GM21390 (cell line): Measurements from ENCODE around the gene PCDHGA8.
"Not testable (repeated sequence)": the region's sequence is repeated elsewhere in the genome, so short reads cannot be mapped to it uniquely, and the experiment has no call there.

Experiments used
- ATAC-seq: cut with Tn5 transposase; IDR thresholded peaks from one replicate; pipeline ENCODE4 v1.9.1; 2021; ENCODE audit not compliant: unreplicated experiment

The PCDHGA8 gene

DNA sequence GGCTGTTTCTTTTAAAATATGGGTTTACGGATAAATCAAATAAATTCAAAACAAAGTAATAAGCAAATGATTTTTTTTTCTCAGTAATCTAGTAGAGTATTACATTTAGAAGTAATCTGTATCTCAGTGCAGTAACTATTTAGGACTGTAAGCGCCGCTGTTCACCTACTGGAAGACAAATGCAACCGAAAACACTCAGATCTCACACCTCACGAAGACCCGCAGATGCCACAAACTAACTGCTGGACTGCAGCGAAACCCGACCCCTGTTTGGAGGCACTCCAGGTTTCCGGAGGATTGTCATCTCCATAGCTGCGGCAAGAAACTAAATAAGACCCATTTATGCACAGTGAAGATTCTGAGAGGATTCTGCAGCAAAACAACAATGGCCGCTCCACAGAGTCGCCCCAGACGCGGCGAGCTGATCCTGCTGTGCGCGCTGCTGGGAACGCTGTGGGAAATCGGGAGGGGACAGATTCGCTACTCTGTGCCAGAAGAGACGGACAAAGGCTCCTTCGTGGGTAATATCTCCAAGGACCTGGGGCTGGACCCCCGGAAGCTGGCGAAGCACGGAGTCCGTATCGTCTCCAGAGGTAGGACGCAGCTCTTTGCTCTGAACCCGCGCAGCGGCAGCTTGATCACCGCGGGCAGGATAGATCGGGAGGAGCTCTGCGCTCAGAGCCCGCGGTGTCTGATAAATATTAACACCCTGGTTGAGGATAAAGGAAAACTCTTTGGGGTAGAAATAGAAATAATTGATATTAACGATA is at the start of gene PCDHGA8:
TSS of gene PCDHGA8 (plus strand) at position 205 of the 770 bp plus-strand sequence. CDS start at position 386, 181 bp downstream.
- no peak for ATAC-seq

DNA sequence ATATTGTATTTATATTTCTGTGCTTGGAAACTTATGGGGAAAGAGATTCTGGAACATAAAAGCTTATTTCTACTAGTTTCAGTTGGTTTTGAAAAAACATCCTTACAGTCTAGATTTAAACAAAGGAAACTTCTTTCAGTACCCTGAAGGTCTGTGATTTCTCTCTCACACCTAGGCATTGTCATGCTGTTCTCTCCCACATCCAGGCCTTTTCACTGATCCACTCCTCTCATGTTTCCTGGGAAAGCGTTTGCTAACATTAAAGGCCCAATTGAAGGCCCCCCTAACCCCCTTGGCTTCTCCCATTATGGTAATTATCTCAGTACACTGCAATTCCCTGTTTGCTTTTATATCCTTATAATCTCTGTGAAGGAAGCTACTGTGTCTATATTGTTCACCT is 49.7 kb upstream of the PCDHGA8 start:
- no peak for ATAC-seq

DNA sequence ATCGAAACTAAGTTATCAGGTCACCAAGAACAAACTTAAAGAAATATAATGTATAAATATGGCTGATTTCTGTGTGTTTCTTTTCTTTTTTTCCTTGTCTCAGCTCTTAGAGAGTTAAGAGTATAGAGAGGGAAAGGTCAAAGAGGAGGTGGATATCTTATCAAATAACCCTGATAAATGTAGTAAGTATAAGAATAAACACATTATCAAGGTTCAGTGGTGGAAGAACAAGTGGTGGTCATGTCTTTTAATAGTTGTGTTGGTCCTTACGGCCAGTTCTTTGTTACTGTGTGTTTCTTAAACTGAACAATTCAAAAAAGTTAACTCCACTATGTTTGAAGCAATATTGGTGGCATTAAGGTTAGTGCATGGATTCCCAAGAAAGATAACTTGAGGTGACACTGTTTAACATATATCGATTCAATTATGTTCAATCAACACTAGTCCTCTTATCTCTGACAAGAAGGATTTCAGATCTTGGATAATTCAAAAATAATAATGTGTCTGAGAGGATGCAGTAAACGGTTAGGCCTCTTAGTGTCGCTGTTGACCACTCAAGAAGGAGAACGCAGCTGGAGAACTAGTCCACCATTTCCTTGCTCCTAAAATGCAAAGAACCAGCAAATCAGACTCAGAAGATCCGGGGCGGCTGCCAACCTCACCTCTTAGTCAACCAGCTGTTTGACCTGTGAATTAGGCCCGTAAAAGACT is 49.0 kb upstream of the PCDHGA8 start, which contains the start of gene PCDHGA3:
TSS of gene PCDHGA3 (plus strand) at position 588 of the 711 bp plus-strand sequence. CDS start 205 bp downstream, outside the sequence.
- no peak for ATAC-seq

DNA sequence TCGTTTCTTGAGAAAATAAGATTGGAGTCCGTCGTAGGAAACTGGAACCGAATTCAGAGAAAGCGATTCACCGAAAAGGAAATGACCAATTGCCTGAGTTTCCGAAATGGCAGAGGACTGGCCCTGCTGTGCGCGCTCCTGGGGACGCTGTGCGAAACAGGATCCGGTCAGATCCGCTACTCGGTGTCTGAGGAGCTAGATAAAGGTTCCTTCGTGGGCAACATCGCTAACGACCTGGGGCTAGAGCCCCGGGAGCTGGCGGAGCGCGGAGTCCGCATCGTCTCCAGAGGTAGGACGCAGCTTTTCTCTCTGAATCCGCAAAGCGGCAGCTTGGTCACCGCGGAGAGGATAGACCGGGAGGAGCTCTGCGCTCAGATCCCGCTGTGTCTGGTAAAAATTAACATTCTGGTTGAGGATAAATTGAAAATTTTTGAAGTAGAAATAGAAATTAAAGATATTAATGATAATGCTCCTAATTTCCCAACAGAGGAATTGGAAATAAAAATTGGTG is 48.4 kb upstream of the PCDHGA8 start:
- no peak for ATAC-seq

DNA sequence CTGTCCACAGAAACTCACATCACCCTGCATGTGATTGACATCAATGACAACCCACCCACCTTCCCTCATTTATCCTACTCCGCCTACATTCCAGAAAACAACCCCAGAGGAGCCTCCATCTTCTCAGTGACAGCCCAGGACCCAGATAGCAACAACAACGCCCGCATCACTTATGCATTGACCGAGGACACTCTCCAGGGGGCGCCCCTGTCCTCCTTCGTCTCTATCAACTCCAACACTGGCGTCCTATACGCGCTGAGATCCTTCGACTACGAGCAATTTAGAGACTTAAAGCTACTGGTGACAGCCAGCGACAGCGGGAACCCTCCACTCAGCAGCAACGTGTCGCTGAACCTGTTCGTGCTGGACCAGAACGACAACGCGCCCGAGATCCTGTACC is 47.1 kb upstream of the PCDHGA8 start:
- no peak for ATAC-seq

DNA sequence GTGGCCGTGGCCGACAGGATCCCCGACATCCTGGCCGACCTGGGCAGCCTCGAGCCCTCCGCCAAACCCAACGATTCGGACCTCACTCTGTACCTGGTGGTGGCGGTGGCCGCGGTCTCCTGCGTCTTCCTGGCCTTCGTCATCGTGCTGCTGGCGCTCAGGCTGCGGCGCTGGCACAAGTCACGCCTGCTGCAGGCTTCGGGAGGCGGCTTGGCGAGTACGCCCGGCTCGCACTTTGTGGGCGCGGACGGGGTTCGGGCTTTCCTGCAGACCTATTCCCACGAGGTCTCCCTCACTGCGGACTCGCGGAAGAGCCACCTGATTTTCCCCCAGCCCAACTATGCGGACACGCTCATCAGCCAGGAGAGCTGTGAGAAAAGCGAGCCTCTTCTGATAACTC is 46.4 kb upstream of the PCDHGA8 start:
- ATAC-seq, result not testable (repeated sequence)

DNA sequence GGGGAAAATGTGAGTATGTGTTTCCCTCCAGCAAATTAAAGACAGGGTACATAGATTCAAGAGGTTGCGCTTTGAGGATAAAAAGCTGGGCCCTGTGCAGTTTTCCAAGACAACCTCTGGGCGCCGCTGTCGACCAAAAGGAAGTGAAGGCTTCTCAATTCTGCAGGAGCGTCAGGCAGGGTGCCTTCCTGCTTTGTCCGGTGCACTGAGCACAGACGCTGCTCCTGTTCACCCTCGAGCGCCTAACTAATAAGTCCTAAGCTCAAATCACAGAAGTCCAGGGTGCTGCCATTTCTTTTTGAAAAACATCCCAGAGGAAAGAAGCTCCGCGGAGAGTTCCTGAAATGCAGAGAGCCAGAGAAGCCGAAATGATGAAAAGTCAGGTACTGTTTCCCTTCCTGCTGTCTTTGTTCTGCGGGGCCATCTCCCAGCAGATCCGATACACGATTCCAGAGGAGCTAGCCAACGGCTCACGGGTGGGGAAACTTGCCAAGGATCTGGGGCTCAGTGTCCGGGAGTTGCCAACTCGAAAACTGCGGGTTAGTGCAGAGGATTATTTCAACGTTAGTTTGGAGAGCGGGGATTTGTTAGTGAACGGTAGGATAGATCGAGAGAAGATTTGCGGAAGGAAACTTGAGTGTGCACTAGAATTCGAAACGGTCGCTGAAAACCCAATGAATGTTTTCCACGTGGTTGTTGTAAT is 42.4 kb upstream of the PCDHGA8 start, which contains the start of gene PCDHGB1:
TSS of gene PCDHGB1 (plus strand) at position 183 of the 703 bp plus-strand sequence. CDS start at position 345, 162 bp downstream.
- ATAC-seq, result peak; percentile 71

DNA sequence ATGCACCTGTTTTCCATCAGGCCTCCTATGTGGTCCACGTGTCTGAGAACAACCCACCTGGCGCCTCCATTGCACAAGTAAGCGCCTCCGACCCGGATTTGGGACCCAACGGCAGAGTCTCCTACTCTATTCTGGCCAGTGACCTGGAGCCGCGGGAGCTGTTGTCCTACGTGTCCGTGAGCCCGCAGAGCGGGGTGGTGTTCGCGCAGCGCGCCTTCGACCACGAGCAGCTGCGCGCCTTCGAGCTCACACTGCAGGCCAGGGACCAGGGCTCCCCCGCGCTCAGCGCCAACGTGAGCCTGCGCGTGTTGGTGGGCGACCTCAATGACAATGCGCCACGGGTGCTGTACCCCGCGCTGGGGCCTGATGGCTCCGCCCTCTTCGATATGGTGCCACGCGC is 40.8 kb upstream of the PCDHGA8 start:
- no peak for ATAC-seq

DNA sequence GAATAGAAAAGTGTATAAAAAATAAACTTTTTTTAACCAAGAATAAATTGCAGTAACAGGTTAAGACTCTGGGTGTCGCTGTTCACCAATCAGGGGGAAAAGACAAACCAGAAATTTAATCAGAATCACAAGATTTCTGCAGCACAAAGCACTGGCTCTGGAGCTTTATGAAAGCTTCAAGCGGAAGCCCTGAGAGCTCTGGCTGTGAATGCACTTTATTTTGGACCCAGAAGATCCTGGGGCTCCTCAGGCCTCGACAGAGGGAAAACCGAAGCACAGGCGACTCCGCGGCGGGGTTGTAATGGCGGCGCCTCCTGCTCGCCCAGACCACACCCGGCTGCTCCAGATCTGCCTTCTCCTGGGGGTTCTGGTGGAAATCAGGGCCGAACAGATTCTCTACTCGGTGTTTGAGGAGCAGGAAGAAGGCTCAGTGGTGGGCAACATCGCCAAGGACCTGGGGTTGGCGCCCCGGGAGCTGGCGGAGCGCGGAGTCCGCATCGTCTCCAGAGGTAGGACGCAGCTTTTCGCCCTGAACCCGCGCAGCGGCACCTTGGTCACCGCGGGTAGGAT is 37.4 kb upstream of the PCDHGA8 start, which contains the start of gene PCDHGA4:
TSS of gene PCDHGA4 (plus strand) at position 122 of the 570 bp plus-strand sequence. CDS start at position 209, 87 bp downstream.
- ATAC-seq, result no peak

DNA sequence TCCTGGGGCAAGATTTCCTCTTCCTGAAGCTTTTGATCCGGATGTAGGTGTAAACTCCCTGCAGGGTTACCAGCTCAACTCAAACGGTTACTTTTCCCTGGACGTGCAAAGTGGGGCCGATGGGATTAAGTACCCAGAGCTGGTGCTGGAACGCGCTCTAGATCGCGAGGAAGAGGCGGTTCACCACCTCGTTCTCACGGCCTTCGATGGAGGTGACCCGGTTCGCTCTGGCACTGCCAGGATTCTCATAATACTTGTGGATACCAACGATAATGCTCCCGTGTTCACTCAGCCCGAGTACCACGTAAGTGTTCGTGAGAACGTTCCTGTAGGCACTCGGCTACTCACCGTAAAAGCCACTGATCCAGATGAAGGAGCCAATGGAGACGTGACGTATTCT is 36.8 kb upstream of the PCDHGA8 start:
- no peak for ATAC-seq

DNA sequence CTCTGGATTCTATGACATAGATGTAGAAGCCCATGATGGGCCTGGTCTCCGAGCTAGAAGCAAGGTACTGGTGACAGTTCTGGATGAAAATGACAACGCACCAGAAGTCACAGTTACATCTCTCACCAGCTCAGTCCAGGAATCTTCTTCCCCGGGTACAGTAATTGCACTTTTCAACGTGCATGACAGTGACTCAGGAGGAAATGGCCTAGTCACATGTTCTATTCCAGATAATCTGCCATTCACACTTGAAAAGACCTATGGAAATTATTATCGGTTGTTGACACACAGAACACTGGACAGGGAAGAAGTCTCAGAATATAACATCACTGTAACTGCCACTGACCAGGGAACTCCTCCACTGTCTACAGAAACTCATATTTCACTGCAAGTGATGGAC is 36.3 kb upstream of the PCDHGA8 start:
- no peak for ATAC-seq

DNA sequence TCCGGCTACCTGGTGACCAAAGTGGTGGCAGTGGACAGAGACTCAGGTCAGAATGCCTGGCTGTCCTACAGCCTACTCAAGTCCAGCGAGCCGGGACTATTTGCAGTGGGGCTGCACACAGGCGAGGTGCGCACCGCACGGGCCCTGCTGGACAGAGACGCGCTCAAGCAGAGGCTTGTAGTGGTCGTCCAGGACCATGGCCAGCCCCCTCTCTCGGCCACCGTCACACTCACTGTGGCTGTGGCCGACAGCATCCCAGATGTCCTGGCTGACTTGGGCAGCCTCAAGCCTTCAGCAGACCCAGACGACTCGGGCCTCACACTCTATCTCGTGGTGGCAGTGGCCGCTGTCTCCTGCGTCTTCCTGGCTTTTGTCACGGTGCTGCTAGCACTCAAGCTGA is 35.5 kb upstream of the PCDHGA8 start:
- no peak for ATAC-seq

DNA sequence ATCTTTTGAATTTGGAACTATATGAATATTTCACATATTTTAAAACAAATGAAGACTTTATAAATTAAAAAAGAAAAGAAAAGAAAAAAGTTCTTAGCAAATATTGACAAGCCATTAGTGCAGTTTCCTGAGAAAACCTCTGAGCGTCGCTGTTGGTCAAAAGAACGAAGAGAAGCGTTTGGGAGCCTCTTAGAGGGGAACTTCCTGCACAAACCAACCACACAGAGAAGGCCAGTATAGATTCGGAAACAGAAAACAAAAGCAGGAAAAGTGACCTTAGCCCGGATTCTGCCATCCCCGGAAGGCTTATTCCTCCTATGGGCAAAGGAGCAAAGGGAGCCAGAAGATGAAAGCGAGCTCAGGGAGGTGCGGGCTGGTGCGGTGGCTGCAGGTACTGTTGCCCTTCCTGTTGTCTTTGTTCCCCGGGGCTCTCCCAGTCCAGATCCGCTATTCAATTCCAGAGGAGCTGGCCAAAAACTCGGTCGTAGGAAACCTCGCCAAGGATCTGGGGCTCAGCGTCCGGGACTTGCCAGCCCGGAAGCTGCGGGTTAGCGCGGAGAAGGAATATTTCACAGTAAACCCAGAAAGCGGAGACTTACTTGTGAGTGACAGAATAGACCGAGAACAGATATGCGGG is 32.5 kb upstream of the PCDHGA8 start, which contains the start of gene PCDHGB2:
TSS of gene PCDHGB2 (plus strand) at position 205 of the 637 bp plus-strand sequence. CDS start at position 347, 142 bp downstream.
- ATAC-seq, result no peak

DNA sequence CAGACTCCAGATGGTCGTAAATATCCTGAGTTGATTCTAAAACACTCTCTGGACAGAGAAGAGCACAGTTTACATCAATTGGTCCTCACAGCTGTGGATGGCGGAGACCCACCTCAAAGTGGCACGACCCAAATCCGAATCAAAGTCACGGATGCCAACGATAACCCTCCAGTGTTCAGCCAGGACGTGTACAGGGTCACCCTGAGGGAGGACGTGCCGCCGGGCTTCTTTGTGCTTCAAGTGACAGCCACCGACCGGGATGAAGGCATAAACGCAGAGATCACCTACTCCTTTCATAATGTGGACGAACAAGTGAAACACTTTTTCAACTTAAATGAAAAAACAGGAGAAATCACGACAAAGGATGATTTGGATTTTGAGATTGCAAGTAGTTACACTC is 31.7 kb upstream of the PCDHGA8 start:
- ATAC-seq, result no peak

DNA sequence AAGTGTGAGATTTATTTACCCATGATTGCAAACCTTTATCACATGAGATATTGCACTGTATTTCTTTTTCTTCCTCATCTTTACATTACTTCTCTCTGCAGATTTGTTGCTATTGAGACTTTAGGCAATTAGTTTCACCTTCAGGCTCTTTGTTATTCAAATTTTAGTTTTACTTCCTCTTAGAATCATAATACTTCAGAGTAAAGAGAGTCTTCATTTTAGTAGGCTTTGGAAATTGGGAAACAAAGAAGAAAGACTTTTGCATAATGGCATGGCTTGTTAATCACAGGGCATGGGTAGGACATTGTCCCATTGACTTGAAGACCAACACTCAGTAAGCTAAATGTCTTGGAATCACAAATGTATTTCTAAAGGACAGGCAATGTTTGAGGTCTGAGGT is 29.7 kb upstream of the PCDHGA8 start:
- no peak for ATAC-seq

DNA sequence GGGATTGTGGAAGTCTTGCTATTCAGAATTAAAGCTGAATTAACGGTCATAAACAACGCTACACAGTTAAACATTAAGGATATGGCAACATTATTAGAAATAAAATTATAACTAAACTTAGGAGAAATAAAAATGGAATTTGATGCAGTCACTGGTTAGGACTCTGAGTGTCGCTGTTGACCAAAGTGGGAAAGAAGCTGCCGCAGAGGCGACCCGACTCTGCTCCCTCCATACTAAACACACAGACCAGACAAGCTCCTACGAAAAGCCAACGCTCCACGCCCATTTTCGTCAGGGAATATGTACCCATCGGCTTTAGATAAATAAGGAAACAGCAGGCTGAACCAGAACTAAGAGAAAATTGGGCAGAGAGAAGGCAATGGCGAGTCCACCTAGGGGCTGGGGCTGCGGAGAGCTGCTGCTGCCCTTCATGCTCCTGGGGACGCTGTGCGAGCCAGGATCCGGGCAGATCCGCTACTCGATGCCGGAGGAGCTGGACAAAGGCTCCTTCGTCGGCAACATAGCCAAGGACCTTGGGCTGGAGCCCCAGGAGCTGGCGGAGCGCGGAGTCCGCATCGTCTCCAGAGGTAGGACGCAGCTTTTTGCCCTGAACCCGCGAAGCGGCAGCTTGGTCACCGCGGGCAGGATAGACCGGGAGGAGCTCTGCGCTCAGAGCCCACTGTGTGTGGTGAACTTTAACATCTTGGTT is 28.3 kb upstream of the PCDHGA8 start, which contains the start of gene PCDHGA5:
TSS of gene PCDHGA5 (plus strand) at position 211 of the 709 bp plus-strand sequence. CDS start at position 380, 169 bp downstream.
- ATAC-seq, result no peak

DNA sequence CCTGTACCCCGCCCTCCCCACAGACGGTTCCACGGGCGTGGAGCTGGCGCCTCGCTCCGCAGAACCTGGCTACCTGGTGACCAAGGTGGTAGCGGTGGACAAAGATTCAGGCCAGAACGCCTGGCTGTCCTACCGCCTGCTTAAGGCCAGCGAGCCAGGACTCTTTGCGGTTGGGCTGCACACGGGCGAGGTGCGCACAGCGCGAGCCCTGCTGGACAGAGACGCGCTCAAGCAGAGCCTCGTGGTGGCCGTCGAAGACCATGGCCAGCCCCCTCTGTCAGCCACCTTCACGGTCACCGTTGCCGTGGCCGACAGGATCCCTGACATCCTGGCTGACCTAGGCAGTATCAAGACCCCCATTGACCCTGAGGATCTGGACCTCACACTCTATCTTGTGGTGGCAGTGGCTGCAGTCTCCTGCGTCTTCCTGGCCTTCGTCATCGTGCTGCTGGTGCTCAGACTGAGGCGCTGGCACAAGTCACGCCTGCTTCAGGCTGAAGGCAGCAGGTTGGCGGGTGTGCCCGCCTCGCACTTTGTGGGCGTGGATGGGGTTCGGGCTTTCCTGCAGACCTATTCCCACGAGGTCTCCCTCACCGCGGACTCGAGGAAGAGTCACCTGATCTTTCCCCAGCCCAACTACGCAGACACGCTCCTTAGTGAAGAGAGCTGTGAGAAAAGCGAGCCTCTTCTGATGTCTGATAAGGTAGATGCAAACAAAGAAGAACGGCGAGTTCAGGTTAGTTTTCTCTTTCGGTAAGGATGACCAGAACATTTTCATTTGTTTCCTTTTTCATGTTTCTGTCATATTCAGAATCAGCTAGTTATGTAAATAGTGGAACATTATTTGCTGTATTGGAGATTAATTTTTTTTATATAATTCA is 26.2 kb upstream of the PCDHGA8 start:
- ATAC-seq, result no peak
